T follicular helper cell (primary cell): ENCODE data around the gene INSYN2A.

Source experiments
- DNase-seq: peaks from one replicate; pipeline ENCODE4 v3.0.0-alpha.2; 2020; ENCODE audit warnings: low read depth

The INSYN2A gene

GRCh38 chr10:127151981-127152699, 44.3 kb downstream of the INSYN2A start:
- no peak for DNase-seq

- DNase-seq: no peak
These were observed 44.9 kb downstream of the INSYN2A start for GRCh38 chr10:127151541-127151940.

- DNase-seq: no peak
These were observed 46.3 kb downstream of the INSYN2A start for GRCh38 chr10:127150136-127150535.

GRCh38 chr10:127149501-127150081, 46.8 kb downstream of the INSYN2A start:
- DNase-seq: no peak

- no peak for DNase-seq
These were observed 47.5 kb downstream of the INSYN2A start for GRCh38 chr10:127148933-127149220.

GRCh38 chr10:127148066-127148932, 48.1 kb downstream of the INSYN2A start:
- no peak for DNase-seq

GRCh38 chr10:127146661-127147060, 49.7 kb downstream of the INSYN2A start:
- DNase-seq: no peak
